Vagina (tissue), 2 donors: Measurements from ENCODE around the gene ADAT1. TPM values are rescaled to one million over a fixed set of nuclear protein-coding genes. Genes with fewer than 3 reads are reported as not detected.
A peak's percentile ranks its signal among the peaks of the same experiment; 100 is the strongest.

Source experiments
- DNase-seq, 2 donors: peaks; one replicate each; pipeline ENCODE4 v3.0.0-alpha.2; 2017; ENCODE audit errors: extremely low spot score in 2 of 2
- H3K27ac ChIP-seq: fragments of 200-600 bp; sonication (generic); one replicate; pipeline ENCODE4 v1.5.1; 2019
- H3K27me3 ChIP-seq: fragments of 200-600 bp; sonication (generic); one replicate; pipeline ENCODE4 v1.5.1; 2019
- H3K36me3 ChIP-seq, 2 donors: fragments of 200-600 bp; sonication (generic); one replicate each; pipeline ENCODE4 v1.5.1; 2017 to 2019
- H3K4me1 ChIP-seq: fragments of 200-600 bp; sonication (generic); one replicate; pipeline ENCODE4 v1.5.1; 2019
- H3K4me3 ChIP-seq, 2 donors: fragments of 200-600 bp; sonication (generic); 1 replicate in 1 of 2; 2 replicates in 1 of 2; pipeline ENCODE4 v1.5.1; 2016 to 2019
- H3K9me3 ChIP-seq: fragments of 200-600 bp; sonication (generic); one replicate; pipeline ENCODE4 v1.5.1; 2019
- POLR2A ChIP-seq, 2 donors: fragments of 450-650 bp; IDR thresholded peaks; one replicate each; pipeline ENCODE4 v1.6.1; 2017; ENCODE audit warnings: antibody characterized with exemption in 2 of 2, mild to moderate bottlenecking in 2 of 2, moderate library complexity in 2 of 2
- POLR2AphosphoS5 ChIP-seq, 2 donors: sonication (generic); formaldehyde crosslinking; IDR thresholded peaks; one replicate each; pipeline ENCODE4 v1.9.0; 2017; ENCODE audit warnings: antibody characterized with exemption in 2 of 2, mild to moderate bottlenecking in 2 of 2, low read depth in 1 of 2; ENCODE audit not compliant: insufficient read depth in 1 of 2
- intact Hi-C: fragments of 100-400 bp; cut with DNase I; formaldehyde crosslinking; loops from one replicate; pipeline ENCODE4 v1.15.1; 2023
- total RNA-seq: library from RNA; depleted of rRNA; stranded (reverse); fragments of >200 nt; gene quantifications from one replicate; pipeline ENCODE4 v1.2.3, GENCODE V29; 2016
- TF ChIP-seq, protein P1 (sequence below), 3 experiments: fragments of 450-650 bp in 2 of 3; fragments of 200-600 bp in 1 of 3; sonication (generic) in 1 of 3; IDR thresholded peaks; one replicate each; pipeline ENCODE4 v1.5.1; 2017 to 2019; ENCODE audit warnings: antibody characterized with exemption in 3 of 3, mild to moderate bottlenecking in 2 of 3, moderate library complexity in 2 of 3

ADAT1 gene
- total RNA-seq, 1 donor from 2014 or later: 44.4 TPM

DNA sequence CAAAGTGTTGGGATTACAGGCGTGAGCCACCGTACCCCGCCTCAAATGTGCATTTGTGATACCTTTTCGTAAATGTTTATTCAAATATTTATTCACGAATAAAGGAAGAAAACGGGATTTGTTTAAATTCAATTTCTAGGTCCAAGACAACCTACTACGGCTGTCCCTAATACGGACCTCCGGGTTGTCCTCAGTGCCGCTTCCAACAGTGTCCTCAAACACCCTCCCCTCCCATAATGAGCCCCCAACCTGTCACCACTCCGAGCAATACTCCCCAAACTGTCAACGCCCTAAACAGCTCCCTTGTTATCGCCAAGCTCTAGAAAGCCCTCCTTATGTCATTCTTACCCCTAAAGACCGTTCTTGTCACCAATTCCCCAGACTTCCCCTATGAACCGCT, 57.4 kb downstream of the ADAT1 start:
- Histone ChIP-seq H3K9me3 (no peaks in the 10 kb centered on the region), H3K4me1 (peaks cover 43% of the 10 kb centered on the region), H3K27ac (peak overlapping the region; percentile 80), H3K4me3 (peak overlapping the region; percentile 80 to 94), H3K27me3 (no peaks in the 10 kb centered on the region), H3K36me3 (peaks cover 0 to 24% of the 10 kb centered on the region in 2 donors)
- TF ChIP-seq POLR2A (IDR thresholded peaks at IDR 0.05) (no peak), POLR2AphosphoS5 (IDR thresholded peaks at IDR 0.05; ENCODE audit: insufficient read depth in 1 of 2, low read depth in 1 of 2) (no peak)
- TF ChIP-seq, protein P1, sequence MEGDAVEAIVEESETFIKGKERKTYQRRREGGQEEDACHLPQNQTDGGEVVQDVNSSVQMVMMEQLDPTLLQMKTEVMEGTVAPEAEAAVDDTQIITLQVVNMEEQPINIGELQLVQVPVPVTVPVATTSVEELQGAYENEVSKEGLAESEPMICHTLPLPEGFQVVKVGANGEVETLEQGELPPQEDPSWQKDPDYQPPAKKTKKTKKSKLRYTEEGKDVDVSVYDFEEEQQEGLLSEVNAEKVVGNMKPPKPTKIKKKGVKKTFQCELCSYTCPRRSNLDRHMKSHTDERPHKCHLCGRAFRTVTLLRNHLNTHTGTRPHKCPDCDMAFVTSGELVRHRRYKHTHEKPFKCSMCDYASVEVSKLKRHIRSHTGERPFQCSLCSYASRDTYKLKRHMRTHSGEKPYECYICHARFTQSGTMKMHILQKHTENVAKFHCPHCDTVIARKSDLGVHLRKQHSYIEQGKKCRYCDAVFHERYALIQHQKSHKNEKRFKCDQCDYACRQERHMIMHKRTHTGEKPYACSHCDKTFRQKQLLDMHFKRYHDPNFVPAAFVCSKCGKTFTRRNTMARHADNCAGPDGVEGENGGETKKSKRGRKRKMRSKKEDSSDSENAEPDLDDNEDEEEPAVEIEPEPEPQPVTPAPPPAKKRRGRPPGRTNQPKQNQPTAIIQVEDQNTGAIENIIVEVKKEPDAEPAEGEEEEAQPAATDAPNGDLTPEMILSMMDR (IDR thresholded peaks at IDR 0.05): no peak
- intact Hi-C loops: loop anchor here (5.0 kb wide), 1 partner anchor 57 kb away; the partner anchor contains the start of gene ADAT1
- no peak for DNase-seq

DNA sequence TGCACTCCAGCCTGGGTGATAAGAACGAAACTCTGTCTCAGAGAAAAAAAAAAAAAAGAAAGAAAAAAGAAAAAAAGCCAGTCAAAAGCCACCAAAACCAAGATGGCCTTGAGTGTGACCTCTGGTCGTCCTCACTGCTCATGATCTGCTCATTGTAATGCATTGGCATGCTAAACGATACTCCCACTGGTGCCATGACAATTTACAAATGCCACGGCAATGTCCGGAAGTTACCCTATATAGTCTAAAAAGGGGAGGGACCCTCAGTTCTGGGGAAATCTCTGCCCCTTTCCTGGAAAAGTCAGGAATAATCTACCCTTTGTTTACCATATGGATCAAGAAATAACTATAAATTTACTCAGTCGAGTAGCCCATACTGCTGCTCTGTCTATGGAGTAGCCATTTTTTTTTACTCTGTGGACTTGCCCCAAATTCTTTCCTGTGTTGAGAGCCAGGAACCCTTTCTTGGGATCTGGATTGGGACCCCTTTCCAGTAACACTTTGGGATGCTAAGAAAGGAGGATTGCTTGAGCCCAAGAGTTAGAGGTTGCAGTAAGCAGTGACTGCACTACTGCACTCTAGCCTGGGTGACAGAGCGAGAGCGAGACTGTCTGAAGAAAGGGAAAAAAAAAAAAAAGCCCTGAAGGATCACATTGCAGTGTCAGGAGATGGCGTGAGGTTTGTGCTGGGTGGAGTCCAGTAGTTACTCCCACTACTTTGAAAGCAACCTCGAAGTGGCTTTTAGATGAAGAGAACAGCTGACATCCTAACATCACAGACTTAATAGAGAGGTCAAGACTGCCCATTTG, 63.3 kb downstream of the ADAT1 start:
- Histone ChIP-seq H3K4me3 (no peak overlapping the region), H3K4me1 (peaks cover 9% of the 10 kb centered on the region), H3K36me3 (no peaks in the 10 kb centered on the region), H3K27ac (no peak overlapping the region), H3K27me3 (no peaks in the 10 kb centered on the region), H3K9me3 (no peaks in the 10 kb centered on the region)
- intact Hi-C loops: no loop called here
- no peak for TF ChIP-seq POLR2AphosphoS5 (IDR thresholded peaks at IDR 0.05; ENCODE audit: insufficient read depth in 1 of 2, low read depth in 1 of 2)
- DNase-seq: no peak

DNA sequence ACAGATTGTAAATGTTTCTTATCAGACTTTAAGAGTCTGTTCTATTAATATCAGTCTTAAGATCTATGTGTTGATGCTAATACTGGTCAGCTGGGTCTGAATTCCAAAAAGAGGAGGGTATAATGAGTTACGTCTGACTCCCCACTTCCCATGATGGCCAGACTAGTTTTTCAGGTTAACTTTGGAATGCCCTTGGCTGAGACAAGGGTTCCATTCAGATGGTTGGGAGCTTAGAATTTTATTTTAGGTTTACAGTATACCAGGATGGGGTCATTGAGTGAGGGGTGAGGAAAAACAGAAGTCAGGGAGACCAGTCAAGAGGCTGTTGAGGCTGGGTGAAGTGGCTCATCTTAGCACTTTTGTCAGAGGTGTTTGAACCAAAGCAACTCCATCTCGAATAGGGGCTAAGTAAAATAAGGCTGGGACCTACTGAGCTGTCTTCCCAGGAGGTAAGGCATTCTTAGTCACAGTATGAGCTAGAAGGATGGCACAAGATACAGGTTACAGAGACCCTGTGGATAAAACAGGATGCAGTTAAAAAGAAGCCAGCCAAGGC, 64.2 kb downstream of the ADAT1 start:
- intact Hi-C loops: no loop called here

DNA sequence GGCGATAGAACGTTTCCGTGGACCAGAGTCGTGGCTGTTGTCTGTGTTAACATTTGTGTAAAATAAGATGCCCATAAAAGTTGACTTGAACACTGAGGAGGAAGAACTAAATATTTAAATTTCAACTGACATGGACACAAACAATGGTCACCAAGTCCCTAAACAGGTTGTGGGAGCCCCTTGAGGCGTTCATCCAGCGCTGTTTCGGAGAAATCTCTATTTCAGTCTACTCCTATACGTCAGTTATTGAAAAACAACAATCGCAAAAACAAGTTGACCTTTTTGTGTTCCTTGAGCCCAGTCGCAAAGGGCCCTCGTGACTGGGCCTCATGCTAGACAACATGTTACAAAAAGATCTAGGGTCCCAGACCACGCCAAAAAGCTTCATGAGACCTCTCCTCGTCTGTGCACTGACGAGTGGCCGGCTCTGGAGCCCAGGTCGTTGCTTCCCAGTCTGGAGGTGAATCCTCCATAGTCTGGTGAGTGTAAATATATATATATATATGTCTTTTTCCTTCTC, 66.6 kb downstream of the ADAT1 start:
- intact Hi-C loops: no loop called here
- H3K4me3 ChIP-seq: peak overlapping the region; percentile 61 to 80
- no peaks in the 10 kb centered on the region for H3K9me3 ChIP-seq
- peak overlapping the region; percentile 80 for H3K27ac ChIP-seq
- no peaks in the 10 kb centered on the region for H3K27me3 ChIP-seq
- peaks cover 9% of the 10 kb centered on the region for H3K4me1 ChIP-seq
- DNase-seq: no peak
- no peak for TF ChIP-seq POLR2AphosphoS5 (IDR thresholded peaks at IDR 0.05; ENCODE audit: insufficient read depth in 1 of 2, low read depth in 1 of 2)
- no peak for TF ChIP-seq POLR2A (IDR thresholded peaks at IDR 0.05)
- TF ChIP-seq, protein P1 (IDR thresholded peaks at IDR 0.05): no peak
- no peaks in the 10 kb centered on the region for H3K36me3 ChIP-seq

More for the DNA sequence above, 64.2 kb downstream of the ADAT1 start:
- Histone ChIP-seq H3K4me1 (peaks cover 9% of the 10 kb centered on the region), H3K36me3 (no peaks in the 10 kb centered on the region), H3K9me3 (no peaks in the 10 kb centered on the region), H3K4me3 (no peak overlapping the region), H3K27ac (no peak overlapping the region), H3K27me3 (no peaks in the 10 kb centered on the region)
- DNase-seq: no peak
- TF ChIP-seq POLR2A (IDR thresholded peaks at IDR 0.05) (no peak), POLR2AphosphoS5 (IDR thresholded peaks at IDR 0.05; ENCODE audit: insufficient read depth in 1 of 2, low read depth in 1 of 2) (no peak)
- TF ChIP-seq, protein P1 (IDR thresholded peaks at IDR 0.05): no peak

DNA sequence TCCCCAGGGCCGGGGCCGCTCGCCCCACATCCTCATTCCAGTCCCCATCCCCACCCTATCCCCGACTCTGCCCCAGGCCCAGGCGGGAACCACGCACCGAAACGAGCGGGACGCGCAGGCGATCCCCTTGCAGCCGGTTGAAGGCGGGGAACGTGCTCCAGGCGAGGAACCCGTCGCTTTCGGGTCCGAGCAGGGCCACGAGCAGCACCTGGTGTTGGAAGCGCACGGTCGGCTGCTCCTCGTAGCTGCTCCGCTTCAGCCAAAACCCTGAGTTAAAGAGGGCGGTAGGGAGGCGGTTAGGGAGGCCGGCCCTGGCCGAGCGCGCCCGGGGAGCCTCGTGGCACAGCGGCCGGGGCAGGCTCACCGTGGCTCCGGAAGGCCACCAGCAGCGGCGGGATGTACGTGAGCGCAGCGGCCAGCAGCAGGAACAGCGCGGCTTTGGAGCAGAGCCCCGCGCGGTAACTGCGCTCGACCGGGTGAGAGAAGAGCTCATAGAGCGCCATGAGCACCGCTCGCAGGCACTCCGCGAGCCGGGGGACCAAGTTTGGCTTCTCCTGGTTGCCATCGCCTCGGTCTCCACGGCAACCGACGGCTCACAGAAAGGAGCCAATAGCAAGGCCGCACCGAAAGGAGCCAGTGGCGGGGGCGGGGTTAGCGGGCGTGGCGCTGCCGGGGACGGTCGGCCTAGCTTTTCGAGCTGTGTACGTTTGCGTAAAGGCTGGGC, 67.2 kb downstream of the ADAT1 start, which contains the start of gene TMEM231:
TMEM231 (minus strand) TSS at position 546 of the 724 bp plus-strand sequence; CDS start at position 503, 43 bp downstream.
- H3K4me1 ChIP-seq: peaks cover 9% of the 10 kb centered on the region
- intact Hi-C loops: no loop called here
- TF ChIP-seq, protein P1 (IDR thresholded peaks at IDR 0.05): no peak
- TF ChIP-seq POLR2AphosphoS5 (IDR thresholded peaks at IDR 0.05; ENCODE audit: insufficient read depth in 1 of 2, low read depth in 1 of 2): peak; percentile 67 to 76
- peak within 1 kb of the TSS; percentile 61 to 80 for H3K4me3 ChIP-seq
- peak in 1 of 2 donors; percentile 96 for DNase-seq
- peak within 1 kb of the TSS; percentile 80 for H3K27ac ChIP-seq
- no peaks in the 10 kb centered on the region for H3K27me3 ChIP-seq
- H3K9me3 ChIP-seq: no peaks in the 10 kb centered on the region
- no peaks in the 10 kb centered on the region for H3K36me3 ChIP-seq
